Ishikawa (cell line): ENCODE results near the gene APC.

Experiments used
- CREB1 ChIP-seq: IDR thresholded peaks from 2 replicates; pipeline ENCODE4 v1.6.1; 2012; ENCODE audit warnings: low read depth
- EP300 ChIP-seq: IDR thresholded peaks from 2 replicates; pipeline ENCODE4 v1.6.1; 2012; ENCODE audit warnings: borderline replicate concordance
- FOXM1 ChIP-seq: IDR thresholded peaks from 2 replicates; pipeline ENCODE4 v1.6.1; 2012; ENCODE audit warnings: low read depth, borderline replicate concordance
- RAD21 ChIP-seq: IDR thresholded peaks from 2 replicates; pipeline ENCODE4 v1.6.1; 2012; ENCODE audit warnings: low read depth
- TAF1 ChIP-seq: IDR thresholded peaks from 2 replicates; pipeline ENCODE4 v1.6.1; 2012; ENCODE audit warnings: low read depth, mild to moderate bottlenecking
- TF ChIP-seq, protein P1 (sequence below): IDR thresholded peaks from 2 replicates; pipeline ENCODE4 v1.6.1; 2012; ENCODE audit warnings: low read depth, mild to moderate bottlenecking

DNA sequence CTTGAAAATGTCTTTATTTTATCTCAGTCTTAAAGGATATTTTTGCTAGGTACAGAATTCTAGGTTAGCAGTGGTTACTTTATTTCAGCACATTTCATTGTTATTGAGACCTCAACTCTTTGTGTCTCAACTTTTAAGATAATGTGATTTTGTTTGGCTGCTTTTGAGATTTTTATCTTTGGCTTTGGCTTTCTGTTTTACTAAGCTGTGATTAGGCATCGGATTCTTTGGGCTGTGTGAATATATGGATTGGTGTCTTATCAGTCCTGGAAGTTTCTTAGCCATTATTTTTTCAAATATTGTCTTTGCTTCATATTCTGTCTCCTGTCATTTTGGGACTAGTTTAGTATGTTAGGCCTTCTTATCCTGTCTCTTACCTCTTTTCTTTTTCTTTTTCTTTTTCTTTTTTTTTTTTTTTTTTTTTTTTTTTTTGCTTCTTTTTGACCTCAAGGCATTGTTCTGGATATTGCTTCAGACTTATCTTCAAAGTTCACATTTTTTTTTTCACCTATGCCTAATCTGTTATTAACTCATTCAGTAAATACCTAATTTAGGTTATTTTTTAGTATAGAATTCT, 20.1 kb upstream of the APC start:
- TF ChIP-seq, protein P1, sequence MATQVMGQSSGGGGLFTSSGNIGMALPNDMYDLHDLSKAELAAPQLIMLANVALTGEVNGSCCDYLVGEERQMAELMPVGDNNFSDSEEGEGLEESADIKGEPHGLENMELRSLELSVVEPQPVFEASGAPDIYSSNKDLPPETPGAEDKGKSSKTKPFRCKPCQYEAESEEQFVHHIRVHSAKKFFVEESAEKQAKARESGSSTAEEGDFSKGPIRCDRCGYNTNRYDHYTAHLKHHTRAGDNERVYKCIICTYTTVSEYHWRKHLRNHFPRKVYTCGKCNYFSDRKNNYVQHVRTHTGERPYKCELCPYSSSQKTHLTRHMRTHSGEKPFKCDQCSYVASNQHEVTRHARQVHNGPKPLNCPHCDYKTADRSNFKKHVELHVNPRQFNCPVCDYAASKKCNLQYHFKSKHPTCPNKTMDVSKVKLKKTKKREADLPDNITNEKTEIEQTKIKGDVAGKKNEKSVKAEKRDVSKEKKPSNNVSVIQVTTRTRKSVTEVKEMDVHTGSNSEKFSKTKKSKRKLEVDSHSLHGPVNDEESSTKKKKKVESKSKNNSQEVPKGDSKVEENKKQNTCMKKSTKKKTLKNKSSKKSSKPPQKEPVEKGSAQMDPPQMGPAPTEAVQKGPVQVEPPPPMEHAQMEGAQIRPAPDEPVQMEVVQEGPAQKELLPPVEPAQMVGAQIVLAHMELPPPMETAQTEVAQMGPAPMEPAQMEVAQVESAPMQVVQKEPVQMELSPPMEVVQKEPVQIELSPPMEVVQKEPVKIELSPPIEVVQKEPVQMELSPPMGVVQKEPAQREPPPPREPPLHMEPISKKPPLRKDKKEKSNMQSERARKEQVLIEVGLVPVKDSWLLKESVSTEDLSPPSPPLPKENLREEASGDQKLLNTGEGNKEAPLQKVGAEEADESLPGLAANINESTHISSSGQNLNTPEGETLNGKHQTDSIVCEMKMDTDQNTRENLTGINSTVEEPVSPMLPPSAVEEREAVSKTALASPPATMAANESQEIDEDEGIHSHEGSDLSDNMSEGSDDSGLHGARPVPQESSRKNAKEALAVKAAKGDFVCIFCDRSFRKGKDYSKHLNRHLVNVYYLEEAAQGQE, result no peak
- TF ChIP-seq CREB1 (no peak), TAF1 (no peak), FOXM1 (no peak), EP300 (no peak), RAD21 (no peak)
